ENCODE data around the gene CH25H.
"Not testable (repeated sequence)": the region's sequence is repeated elsewhere in the genome, so short reads cannot be mapped to it uniquely, and the experiment has no call there.

CH25H gene

GRCh38 chr10:89228146-89228545 lies 21.0 kb upstream of the CH25H start:
- no peak for DNase-seq

DNA sequence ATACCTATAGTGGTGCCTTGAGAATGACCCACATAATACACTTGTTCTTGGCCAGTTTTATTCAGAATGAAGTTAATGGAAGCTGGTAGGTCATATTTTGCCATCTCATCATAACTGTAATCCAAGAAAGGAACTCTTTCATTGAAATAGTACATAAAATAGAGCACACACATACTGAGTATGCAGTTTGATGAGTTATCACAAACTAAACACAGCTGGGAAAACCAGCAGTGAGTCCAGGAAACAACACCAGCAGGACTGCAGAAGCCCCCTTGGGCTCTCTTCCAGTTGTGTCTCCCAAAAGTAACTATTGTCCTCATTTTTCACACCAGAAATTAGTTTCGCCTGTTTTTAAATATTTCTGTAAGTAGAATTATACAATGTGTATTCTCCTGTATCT lies 19.8 kb upstream of the CH25H start:
- no peak for DNase-seq

DNA sequence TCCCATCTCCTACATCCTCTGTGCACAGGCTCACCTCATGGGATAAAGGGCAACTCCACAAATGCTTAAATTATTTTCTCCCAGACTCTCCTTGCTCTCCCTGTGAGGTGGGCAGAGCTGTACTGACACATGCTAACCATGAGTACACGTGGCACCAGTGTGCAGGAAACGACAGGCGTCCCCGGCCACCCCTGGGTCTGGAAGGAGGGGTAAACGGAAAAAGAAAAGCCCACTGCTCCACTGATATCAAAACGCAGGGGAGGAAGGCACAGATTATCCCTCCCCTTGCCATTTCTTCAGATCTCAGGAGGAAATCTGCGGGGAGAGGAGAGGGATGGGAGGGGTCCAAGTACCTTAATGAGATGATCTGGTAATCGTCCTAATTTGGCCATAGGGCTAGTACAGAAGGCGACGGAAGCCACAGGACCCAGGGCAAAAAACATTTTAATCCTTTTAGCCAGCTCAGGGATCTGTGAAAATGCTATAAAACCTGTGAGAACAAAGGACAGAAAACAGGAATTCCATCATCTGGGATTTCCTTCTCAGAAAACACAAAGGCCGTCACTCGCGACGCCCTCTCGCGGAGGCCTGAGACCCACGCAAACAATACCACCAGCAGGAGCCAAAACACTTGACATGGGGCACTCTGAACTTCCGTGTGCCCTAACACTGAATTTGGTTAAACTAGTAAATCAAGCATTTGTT lies 17.8 kb upstream of the CH25H start:
- no peak for DNase-seq

GRCh38 chr10:89221919-89222318 lies 14.8 kb upstream of the CH25H start:
- no peak for DNase-seq

- no peak for DNase-seq
These were observed 12.5 kb upstream of the CH25H start for GRCh38 chr10:89219513-89220218.

DNA sequence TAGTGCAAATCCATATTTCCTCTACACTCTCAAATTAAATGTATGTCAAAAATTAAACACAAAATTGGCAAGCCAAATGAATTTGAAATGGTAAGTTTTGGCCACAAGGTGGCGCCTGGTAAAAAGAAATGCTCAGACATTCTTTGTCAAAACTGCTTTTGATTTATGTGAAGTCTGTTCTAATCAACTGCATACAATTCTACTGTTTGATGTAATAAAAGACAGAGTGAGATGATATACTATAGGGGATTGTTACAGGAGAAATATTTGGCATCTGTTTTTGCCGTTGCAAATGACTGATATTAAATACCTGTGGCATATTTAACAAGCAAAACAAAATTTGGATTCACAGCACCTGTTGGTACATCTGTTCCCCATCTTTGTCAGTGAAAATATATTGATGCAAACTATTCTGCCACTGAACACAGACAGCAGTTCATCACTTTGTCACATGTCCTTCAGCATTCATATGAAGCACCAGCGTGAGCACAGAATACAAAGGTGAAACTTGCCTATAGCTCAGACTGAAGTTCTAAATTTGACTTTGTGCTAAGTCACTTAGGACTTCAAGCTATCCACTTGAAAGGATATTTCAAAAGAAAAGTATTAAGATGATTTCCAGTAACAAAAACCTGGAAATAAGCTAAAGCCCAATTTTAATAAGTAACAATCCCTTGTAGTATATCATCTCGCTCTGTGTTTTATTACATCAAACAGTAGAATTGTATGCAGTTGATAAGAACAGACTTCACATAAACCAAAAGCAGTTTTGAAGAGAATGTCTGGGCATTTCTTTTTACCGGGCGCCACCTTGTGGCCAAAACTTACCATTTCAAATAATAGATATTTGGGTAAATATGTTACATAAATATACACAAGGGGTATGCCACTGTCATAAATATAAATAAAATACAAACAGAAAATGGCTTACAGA lies 10.2 kb upstream of the CH25H start:
- peak; percentile 42 for DNase-seq

DNA sequence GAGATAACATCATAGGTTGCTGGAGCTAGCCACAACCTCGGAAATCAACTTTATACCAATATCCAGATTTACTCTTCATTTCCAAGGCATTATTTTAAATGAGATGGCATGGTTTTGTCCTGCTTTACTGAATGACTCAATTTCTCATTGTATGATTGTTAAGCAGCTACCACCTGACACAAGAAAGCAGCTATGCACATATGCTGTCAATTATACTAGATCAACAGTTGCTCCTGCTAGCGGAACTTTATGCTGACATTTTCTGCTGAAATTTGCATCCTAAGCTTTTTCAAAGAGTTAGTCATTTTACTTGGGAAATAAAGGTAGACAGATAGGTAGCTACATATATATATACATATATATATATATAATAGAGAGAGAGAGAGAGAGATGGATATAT lies 8.9 kb upstream of the CH25H start:
- DNase-seq, result no peak

- no peak for DNase-seq
These were observed 8.4 kb upstream of the CH25H start for GRCh38 chr10:89215511-89215910.

DNA sequence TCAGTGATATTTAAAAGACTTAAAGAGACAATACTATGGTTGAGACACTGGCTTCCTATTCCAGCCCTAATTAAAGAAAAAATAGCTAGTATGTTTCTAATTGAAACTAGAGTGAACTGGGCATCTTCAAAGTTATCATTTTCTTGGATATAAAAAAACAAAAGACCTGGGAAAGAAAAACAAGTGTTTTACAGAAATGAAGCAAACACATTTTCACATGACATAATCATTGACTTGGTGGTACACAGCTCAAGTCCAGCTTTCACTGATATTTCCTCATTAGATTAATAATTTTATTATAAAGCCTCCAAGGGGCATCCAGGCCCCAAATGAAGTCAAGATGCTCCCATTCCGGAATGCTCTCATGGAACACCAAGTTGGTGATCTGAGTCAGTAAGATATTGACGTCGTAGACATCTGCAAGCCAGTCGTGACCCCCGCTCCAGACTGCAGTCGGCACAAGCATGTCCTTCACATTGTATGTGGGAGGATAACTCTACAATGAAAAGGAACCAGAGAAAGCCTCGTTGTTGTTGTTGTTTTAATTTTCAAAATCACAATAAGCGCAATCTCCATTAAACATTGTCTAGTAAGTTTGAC lies 7.5 kb upstream of the CH25H start:
- no peak for DNase-seq

DNA sequence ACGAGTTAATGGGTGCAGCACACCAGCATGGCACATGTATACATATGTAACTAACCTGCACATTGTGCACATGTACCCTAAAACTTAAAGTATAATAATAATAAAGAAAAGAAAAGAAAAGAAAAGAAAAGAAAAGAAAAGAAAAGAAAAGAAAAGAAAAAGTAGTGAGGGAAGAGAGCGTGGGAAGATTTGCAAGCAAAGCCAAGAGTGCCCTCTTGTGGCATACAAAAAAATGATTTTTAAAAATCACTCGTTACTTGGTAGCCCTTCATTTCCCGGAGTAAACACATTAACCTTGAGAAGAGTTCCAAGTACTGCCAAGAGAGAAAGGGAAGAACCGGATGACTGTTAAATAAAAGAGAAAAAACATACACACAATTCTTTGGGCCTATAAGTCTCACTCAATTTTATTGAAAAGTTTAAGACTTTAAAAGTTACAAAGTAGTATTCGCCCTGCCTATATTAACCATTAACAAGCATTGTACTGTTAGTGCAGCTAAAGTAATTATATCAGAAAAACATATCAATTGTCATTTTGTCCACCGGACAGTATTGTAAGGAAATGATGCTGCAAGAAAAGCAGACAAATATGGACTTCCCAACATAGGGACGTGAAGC lies 6.2 kb upstream of the CH25H start:
- peak; percentile 18 for DNase-seq

DNA sequence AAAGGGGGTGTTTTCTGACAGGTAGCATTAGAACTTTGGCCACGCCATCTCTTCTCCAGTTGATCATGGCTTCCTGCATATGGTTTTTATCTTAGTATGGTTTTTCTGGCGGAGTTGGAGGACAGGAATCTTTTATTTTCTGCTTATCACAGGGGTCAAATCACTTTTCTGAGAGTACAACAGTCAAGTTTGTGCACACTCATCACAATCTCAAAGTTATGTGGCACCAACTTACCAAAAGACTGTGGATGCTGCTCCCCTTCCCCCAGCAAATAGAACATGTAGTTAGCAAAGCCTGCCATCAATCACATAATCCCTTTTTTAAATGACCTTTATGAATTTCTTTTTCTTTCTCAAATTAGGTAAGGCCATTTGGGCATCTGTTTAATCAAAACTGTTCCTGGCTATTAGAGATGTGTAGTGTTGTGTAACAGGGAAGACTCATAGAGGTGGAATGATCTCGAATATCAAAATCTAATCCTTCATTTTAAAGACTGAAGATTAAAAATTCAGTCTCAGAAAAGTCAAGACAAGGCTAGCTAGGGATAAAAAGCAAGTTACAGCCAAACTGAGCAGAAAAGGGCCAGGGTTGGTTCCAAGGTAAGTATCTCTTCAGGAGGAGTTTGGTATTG lies 3.8 kb upstream of the CH25H start:
- DNase-seq, result no peak

GRCh38 chr10:89209718-89210117 lies 2.6 kb upstream of the CH25H start:
- DNase-seq, result no peak

DNA sequence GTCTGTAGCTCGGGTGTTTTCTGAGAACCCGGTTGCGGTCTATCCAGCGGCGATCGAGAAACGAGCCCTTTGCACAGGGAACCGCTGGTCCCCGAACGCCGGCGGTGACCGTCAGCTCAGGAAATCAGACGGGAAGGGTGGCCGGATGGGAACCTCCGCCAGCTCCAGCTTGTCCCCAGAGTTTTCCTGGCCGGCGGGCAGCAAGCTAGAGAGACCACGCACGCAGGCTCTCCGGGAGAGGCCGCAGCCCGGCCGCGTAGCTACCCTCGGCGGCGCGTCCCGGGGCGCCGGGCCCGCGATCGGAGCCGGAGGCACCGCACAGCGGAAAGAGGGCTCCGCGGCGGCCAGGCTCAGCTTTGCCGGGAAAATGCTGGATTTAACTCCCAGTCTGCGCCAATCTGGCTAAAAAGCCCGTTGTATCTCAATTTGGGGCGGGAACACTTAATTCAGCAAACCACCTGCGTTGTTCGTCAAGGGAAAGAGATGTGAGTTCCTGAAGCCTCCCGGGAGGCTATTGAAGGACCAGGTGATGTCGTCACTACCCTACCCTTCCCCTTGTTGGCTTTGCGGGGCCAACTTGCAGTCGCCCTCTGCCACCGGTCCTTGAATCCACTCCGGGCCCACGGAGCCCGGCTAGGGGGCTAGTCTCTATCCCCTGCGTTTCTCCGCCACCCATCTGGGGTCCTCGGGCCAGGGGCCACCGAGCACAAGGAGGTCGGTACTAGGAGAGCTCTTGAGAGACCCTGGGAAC lies 859 bp upstream of the CH25H start:
- DNase-seq, result no peak

DNA sequence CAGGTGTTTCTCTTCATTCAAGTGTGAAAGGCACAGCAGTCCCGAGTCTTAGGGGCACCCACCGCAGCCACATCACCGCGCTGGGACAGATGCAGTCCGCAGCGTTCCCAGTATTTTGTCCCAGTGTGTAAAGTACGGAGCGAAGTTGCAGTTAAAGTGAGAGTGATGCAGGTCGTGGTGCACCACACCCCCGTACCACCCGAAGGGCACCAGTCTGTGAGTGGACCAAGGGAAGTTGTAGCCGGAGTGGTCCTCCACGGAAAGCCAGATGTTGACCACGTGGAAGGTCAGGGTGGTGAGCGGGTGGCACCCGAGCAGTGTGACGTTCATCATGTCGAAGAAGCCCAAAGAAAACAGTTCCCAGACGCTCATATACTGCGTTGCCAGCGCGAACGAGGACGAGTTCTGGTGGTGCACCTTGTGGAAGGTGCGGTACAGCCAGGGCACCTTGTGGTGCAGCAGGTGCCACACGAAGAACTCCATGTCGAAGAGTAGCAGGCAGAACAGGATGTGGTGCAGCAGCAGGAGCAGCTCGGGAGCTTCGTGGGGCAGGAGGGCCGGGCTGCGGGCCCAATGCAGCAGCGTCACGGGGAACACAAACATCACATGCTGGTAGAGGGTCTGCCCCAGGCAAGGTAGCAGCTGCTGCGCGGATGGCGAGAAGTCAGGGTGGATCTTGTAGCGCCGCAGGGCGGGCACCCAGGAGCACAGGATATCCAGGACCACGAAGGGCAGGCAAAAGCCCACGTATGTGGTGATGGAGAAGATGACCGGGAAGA lies 526 bp downstream of the CH25H start:
- DNase-seq, result no peak

GRCh38 chr10:89204621-89205185 lies 2.4 kb downstream of the CH25H start:
- DNase-seq, result no peak

DNA sequence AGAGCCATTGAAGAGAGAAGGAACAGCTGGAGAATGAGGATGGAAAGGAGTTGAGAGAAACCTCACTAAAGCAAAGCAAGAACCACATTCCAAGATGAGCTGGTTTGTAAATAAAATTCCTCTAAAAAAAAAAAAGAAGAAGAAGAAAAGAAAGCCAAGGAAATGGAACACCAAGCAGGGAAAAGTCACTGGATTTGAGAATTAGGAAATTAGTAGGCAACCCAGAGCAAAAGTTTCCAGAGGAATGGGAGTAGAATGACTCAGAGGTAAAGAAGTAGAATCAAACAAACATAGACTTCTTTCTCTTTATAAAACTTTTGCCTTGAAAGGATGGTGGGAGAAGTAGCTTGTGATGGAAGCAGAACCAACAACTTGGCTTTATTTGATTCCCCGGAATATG lies 3.9 kb downstream of the CH25H start:
- DNase-seq, result no peak

GRCh38 chr10:89202033-89202425 lies 5.1 kb downstream of the CH25H start:
- no peak for DNase-seq

DNA sequence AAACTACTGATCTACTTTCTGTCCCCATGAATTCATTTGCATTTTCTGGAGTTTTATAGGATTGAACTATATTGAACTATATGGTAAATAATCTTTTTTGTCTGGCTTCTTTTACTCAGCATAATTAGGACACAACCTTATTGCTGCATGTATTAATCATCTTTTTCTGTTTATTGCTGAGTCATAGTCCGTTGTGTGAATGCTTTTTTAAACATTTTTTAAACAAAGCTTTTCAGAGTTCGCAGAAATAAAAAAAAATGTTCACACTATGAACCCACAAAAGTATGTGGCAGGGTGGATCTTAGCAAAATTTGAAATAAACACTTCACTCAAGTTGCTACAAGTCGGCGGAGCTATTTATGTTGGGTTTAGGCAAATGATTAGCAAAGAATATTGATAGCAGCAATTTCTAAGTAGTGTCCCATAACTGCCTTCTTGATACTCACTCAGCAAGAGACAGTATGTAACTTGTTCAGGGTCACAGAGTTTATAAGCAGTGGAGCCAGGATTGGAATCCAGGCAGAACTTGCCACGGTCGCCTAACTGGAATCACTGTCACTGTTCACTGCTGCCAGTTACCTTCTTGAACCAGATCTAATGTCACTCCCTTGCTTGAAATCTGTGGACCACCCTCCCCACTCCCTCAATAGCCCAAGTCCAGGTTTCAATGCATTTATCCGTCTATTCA lies 5.6 kb downstream of the CH25H start:
- DNase-seq, result no peak

DNA sequence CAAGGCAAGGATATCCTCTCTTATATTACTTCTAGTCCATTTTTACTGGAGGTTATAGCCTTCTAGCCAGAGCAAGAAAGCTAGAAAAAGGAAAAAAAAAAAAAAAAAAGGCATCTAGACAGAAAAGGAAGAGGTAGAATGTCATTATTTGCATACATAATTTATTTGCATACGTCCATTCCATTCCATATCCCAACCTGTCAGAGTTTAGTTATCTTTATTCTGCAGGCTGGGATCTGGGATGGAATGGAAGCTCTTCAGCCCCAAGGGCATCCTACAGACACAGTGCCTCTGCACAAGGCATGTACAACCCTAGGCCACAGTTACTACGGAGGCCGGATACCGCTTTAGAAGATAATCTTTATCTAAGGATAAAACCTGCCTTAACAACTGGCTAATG lies 9.6 kb downstream of the CH25H start:
- no peak for DNase-seq

DNA sequence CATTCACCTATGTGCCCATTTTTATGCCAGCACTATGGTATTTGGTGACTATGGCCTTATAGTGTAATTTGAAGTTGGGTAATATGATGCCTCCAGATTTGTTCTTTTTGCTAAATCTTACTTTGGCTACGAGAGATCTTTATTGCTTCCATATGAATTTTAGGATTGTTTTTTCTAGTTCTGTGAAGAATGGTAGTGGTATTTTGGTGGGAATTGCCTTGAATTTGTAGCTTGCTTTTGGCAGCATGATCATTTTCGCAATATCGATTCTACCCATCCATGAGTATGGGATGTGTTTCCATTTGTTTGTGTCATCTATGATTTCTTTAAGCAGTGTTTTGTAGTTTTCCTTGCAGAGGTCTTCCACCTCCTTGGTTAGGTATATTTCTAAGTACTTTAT lies 15.8 kb downstream of the CH25H start:
- DNase-seq, result not testable (repeated sequence)

All from MV-4-11 (cell line).